ENCODE measurements around the gene COL16A1.

The COL16A1 gene

DNA sequence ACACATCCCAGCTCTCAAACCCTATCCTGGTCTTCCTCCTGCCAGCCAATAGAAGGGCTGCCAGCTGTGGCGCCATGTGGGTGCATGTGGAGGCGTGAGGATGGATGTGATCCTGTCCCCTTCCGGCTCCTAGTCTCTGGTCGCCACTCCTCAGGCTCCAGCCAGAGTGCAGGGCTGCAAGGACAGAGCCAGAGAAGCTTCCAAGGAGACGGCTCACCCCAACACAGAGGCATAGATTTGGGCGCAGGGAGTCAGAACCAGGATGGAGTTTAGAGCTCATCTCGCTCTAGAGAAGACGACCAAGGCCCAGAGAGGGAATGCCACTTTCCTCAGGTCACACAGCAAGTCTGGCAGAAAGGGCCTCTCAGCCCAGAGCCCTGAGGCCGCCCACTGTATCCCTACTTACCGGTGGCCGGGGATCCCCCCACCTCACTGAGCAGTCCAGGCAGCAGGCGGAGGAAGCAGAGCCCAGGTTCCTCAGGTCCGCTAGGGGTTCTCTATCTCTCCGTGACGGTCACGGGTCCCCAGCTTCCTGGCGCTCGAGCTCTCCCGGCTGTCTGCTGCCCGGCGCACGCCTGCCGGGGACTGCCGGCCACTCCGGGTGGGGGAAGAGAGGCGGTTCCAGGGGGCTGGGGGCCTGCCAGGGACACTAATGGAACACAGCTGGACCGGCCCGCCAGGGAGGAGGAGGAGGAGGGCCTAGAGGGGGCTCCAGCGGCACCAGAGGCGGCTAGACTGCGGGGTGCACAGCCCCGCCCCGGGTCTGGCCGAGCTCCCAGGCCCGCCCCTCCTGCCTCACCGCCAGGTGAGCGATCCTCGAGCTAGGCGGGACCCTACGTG lies at the start of gene COL16A1:
Gene COL16A1, minus strand, starts transcription at position 587 of the 840 bp plus-strand sequence. CDS start 1,824 bp downstream, outside the sequence.
- H3K27ac ChIP-seq = no peak within 1 kb of the TSS
- TF ChIP-seq, protein P1, sequence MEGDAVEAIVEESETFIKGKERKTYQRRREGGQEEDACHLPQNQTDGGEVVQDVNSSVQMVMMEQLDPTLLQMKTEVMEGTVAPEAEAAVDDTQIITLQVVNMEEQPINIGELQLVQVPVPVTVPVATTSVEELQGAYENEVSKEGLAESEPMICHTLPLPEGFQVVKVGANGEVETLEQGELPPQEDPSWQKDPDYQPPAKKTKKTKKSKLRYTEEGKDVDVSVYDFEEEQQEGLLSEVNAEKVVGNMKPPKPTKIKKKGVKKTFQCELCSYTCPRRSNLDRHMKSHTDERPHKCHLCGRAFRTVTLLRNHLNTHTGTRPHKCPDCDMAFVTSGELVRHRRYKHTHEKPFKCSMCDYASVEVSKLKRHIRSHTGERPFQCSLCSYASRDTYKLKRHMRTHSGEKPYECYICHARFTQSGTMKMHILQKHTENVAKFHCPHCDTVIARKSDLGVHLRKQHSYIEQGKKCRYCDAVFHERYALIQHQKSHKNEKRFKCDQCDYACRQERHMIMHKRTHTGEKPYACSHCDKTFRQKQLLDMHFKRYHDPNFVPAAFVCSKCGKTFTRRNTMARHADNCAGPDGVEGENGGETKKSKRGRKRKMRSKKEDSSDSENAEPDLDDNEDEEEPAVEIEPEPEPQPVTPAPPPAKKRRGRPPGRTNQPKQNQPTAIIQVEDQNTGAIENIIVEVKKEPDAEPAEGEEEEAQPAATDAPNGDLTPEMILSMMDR (conservative IDR thresholded peaks at IDR 0.05) = no peak

DNA sequence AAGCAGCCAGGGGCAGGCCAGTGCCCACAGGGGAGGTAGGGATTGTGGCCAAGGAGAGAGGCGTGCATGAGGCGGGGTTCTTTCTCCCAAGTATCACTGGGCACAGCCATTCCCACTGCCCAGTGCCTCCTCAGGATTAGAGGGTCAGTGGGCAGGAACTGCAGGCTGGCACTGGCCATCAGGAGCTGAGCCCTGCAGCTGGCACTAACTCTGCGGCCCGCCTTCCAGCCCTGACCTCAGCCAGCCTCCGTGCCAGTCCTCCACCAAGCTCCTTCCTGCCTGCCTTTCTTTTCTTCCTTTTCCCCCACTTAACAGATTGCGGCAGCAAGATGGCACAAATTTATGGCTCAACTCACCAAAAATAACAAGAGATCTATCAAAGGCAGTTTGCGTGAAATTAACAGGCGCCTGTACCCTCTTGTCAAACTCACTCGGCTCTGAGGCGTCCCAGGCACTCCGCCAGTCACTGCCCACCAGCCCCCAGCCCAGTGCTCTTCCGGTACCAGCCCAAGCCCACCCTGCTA lies 49.2 kb upstream of the COL16A1 start:
- TF ChIP-seq, protein P1 (conservative IDR thresholded peaks at IDR 0.05) = no peak
- H3K27ac ChIP-seq = no peak overlapping the region

GRCh38 chr1:31752258-31752657 lies 48.4 kb upstream of the COL16A1 start:
- TF ChIP-seq, protein P1 (conservative IDR thresholded peaks at IDR 0.05) = no peak
- H3K27ac ChIP-seq = no peak overlapping the region

GRCh38 chr1:31751822-31752241 lies 48.0 kb upstream of the COL16A1 start:
- no peak overlapping the region for H3K27ac ChIP-seq

GRCh38 chr1:31750858-31751510 lies 47.2 kb upstream of the COL16A1 start:
- TF ChIP-seq, protein P1 (conservative IDR thresholded peaks at IDR 0.05) = no peak
- H3K27ac ChIP-seq = no peak overlapping the region

More at GRCh38 chr1:31751822-31752241, 48.0 kb upstream of the COL16A1 start:
- TF ChIP-seq, protein P1 (conservative IDR thresholded peaks at IDR 0.05) = no peak

DNA sequence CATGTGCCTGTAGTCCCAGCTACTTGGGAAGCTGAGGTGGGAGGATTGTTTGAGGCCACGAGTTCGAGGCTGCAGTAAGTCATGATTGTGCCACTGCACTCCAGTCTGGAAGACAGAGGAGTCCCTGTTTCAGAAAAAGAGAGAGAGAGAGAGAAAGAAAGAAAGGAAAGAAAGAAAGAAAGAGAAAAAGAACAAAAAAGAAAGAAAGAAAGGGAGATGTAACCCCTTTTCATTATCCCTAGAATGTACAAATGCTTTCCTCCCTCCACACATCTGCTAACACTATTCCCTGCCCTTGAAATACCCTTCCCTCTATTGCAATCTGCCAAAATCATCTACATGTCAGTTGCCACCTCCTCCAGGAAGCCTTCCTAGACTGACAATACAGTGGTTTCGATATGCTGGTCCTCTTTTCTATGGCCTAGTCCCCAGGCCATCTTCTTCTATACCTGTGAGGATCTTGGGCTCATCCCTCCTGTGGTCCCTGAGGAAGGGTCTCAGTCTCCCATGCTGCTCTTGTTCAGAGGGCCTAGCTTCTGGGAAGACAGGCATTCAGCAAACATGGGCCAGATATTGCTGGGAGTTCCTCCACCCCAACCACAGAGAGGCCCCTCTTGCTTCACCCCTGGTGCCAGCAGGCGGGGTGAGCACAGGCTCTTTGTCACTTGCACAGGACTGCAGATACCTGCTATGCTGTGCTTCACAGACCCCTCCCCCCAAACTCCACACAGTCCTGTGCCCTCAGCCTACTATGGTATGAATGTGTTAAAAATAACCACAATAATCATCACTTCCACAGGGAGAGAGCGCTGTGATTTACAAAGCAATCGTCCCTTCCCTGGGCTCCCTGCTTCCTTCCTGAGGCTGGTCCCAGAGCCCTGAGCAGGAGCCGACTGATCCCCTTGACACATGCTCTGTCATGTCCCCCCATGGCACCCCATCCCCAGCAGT lies 46.2 kb upstream of the COL16A1 start:
- TF ChIP-seq, protein P1 (conservative IDR thresholded peaks at IDR 0.05) = no peak
- H3K27ac ChIP-seq = no peak overlapping the region
